ENCODE measurements around the gene RBM4B. TPM values are rescaled to one million over a fixed set of nuclear protein-coding genes. Genes with fewer than 3 reads are reported as not detected.
A peak's percentile ranks its signal among the peaks of the same experiment; 100 is the strongest.

The RBM4B gene
- total RNA-seq, 1 donor, result 19.2 TPM

DNA sequence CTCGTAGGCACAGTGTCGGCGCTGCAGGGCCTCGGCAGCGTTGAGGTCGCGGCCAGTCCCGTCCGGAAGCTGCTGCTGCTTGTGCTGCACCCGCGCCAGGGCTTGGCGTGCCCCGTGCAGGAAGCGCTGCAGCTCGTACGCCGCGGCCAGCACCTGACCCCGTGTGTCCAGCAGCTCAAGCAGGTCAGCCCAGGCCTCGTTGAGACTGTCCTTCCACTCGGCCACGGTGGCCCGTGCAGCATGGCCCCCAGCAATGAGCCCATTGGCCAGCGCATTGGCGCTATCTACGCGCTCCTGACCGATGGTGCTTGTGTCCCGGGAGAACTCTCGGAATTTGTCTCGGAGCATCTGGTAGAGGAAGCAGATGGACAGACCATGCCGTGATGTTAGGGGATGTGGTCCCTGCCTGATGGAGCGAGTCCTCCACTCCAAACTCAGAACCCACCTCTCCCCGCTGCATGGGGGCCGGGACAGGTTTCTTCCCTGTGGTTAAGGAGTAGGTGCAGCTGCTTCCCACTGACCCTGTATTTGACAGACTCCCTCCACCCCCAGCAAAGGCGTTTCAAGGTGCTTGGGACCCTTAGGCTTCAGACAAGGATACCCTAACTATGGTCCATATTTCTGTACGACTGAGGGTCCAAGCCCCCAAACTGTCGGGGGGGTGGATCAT, 13.8 kb upstream of the RBM4B start:
- TF ChIP-seq, protein P1, sequence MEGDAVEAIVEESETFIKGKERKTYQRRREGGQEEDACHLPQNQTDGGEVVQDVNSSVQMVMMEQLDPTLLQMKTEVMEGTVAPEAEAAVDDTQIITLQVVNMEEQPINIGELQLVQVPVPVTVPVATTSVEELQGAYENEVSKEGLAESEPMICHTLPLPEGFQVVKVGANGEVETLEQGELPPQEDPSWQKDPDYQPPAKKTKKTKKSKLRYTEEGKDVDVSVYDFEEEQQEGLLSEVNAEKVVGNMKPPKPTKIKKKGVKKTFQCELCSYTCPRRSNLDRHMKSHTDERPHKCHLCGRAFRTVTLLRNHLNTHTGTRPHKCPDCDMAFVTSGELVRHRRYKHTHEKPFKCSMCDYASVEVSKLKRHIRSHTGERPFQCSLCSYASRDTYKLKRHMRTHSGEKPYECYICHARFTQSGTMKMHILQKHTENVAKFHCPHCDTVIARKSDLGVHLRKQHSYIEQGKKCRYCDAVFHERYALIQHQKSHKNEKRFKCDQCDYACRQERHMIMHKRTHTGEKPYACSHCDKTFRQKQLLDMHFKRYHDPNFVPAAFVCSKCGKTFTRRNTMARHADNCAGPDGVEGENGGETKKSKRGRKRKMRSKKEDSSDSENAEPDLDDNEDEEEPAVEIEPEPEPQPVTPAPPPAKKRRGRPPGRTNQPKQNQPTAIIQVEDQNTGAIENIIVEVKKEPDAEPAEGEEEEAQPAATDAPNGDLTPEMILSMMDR (IDR thresholded peaks at IDR 0.05; ENCODE audit: extremely low read depth, low read depth, low read length), result no peak
- H4K20me1 ChIP-seq (ENCODE audit: insufficient read depth, low read length), result no peaks in the 10 kb centered on the region

DNA sequence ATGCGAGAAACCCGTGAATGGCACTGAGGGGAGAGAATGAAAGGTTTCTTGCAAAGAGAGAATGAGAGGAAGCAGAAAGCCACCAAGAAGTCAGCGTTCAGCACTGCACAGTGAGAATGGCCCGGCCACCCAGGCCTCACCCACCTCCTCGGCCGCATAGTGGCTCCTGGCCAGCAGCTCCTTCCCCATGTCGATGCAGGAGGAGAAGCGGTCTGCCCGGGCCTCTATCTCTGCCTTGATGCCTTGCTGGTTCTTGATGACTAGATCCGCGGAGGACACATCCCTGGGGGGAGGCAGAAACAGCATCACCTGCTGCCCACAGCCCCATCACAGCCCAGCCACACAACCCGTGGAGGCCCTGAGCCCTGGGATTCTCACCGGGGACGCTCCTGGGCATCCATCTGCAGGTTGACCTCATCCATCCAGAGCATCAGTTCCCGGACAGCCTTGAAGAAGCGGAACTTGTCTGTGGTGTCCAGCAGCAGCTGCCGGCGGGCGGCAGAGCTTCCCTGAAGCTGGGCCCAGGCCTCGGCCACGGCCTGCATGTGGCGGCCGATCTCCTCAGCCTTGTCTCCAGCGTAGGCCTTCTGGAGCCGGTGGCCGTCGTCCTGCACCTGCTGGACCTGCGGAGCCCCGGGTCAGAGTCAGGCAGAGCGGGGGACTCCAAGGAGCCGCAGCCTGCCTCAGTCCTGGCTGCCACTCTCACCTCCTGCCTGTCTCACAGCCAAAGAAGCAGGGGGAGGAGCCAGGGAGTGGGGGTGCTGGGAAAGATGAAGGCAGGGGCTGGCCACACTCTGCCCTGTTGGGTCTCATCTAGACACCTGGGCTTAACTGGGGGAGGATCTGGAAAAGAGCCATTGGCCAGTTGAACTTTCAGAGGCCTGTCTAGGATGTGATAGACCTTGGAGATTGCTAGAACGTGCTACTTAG, 12.2 kb upstream of the RBM4B start:
- TF ChIP-seq, protein P1 (IDR thresholded peaks at IDR 0.05; ENCODE audit: extremely low read depth, low read depth, low read length), result no peak
- DNase-seq (ENCODE audit: insufficient read length, low spot score, missing footprints), result peak; percentile 77
- Histone ChIP-seq H3K79me2 (ENCODE audit: insufficient read depth, low read length) (no peaks in the 10 kb centered on the region), H3K4me2 (ENCODE audit: insufficient read depth, low read length) (no peak overlapping the region), H3K9me3 (ENCODE audit: low read depth, low read length) (no peaks in the 10 kb centered on the region), H3K4me1 (ENCODE audit: insufficient read depth, low read length) (no peaks in the 10 kb centered on the region), H3K4me3 (ENCODE audit: insufficient read depth, low read length) (no peak overlapping the region), H4K20me1 (ENCODE audit: insufficient read depth, low read length) (no peaks in the 10 kb centered on the region), H2AFZ (ENCODE audit: low read length) (no peak overlapping the region), H3K27ac (ENCODE audit: low read depth, low read length) (no peak overlapping the region), H3K27me3 (ENCODE audit: insufficient read depth, low read length) (peaks cover 5% of the 10 kb centered on the region), H3K36me3 (ENCODE audit: insufficient read depth, low read length) (no peaks in the 10 kb centered on the region)

More for the DNA sequence above, 13.8 kb upstream of the RBM4B start:
- Histone ChIP-seq H3K27ac (ENCODE audit: low read depth, low read length) (no peak overlapping the region), H2AFZ (ENCODE audit: low read length) (no peak overlapping the region), H3K4me3 (ENCODE audit: insufficient read depth, low read length) (no peak overlapping the region), H3K36me3 (ENCODE audit: insufficient read depth, low read length) (no peaks in the 10 kb centered on the region), H3K4me1 (ENCODE audit: insufficient read depth, low read length) (no peaks in the 10 kb centered on the region), H3K27me3 (ENCODE audit: insufficient read depth, low read length) (peaks cover 5% of the 10 kb centered on the region), H3K4me2 (ENCODE audit: insufficient read depth, low read length) (no peak overlapping the region), H3K79me2 (ENCODE audit: insufficient read depth, low read length) (no peaks in the 10 kb centered on the region), H3K9me3 (ENCODE audit: low read depth, low read length) (no peaks in the 10 kb centered on the region)
- DNase-seq (ENCODE audit: insufficient read length, low spot score, missing footprints), result peak; percentile 60

DNA sequence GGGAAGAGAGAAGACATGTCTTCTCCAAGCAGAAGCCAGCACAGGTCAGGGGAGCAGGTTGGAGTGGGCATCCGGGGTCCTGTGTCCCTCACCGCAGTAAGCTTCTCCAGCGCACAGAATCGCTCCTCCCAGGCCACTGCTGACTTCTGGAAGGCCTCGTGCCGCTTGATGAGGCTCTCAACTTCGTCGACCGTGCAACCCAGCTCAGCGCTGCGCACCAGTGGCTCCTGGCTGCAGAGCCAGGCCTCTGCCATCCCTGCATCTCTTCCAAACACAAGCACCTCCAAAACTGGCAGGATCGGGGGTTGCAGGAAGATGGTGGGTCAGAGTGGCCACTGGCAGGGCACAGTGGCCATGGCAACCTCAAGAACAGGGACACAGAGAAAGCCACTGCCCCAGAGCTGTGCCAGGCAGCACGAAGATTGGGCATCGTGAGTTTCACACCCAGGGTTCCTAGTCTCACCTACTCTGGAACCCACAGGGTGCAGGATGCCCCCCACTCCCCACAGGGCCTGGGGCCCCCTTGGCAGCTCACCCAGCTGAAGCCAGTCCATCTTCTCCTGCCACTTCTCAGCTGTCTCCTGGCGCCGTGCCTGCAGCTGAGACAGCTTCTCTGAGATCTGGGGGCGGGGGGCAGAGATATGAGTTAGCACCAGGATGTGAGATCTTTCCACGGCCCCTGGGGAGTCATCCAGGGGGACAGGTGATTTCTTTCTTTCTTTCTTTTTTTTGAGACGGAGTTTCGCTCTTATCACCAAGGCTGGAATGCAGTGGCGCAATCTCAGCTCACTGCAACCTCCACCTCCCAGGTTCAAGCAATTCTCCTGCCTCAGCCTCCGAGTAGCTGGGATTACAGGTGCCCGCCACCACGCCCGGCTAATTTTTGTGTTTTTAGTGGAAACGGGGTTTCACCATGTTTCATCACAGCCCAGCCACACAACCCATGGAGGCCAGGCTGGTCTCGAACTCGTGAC, 11.2 kb upstream of the RBM4B start:
- Histone ChIP-seq H3K4me1 (ENCODE audit: insufficient read depth, low read length) (no peaks in the 10 kb centered on the region), H3K27me3 (ENCODE audit: insufficient read depth, low read length) (peaks cover 5% of the 10 kb centered on the region), H3K36me3 (ENCODE audit: insufficient read depth, low read length) (no peaks in the 10 kb centered on the region), H3K79me2 (ENCODE audit: insufficient read depth, low read length) (no peaks in the 10 kb centered on the region), H4K20me1 (ENCODE audit: insufficient read depth, low read length) (no peaks in the 10 kb centered on the region), H2AFZ (ENCODE audit: low read length) (no peak overlapping the region), H3K4me2 (ENCODE audit: insufficient read depth, low read length) (no peak overlapping the region), H3K27ac (ENCODE audit: low read depth, low read length) (no peak overlapping the region), H3K9me3 (ENCODE audit: low read depth, low read length) (no peaks in the 10 kb centered on the region), H3K4me3 (ENCODE audit: insufficient read depth, low read length) (no peak overlapping the region)
- TF ChIP-seq, protein P1 (IDR thresholded peaks at IDR 0.05; ENCODE audit: extremely low read depth, low read depth, low read length), result no peak
- DNase-seq (ENCODE audit: insufficient read length, low spot score, missing footprints), result peak; percentile 71

Data from osteoblast (primary cell).